Neural cell (in vitro differentiated cells): ENCODE results near the gene TM9SF1.

Source experiments
- CTCF ChIP-seq: fragments of 450-650 bp; IDR thresholded peaks from 2 replicates; pipeline ENCODE4 v1.5.1; 2014; ENCODE audit warnings: antibody characterized with exemption, mild to moderate bottlenecking, moderate library complexity; ENCODE audit not compliant: poor library complexity, severe bottlenecking
- EZH2 ChIP-seq: fragments of 200-600, 300-800 bp; shearing (Covaris generic), sonication (generic); IDR thresholded peaks from 2 replicates; pipeline ENCODE4 v1.6.1; 2014; ENCODE audit warnings: antibody characterized with exemption, low read length, borderline replicate concordance, mild to moderate bottlenecking; ENCODE audit not compliant: insufficient read depth, poor library complexity, severe bottlenecking
- RAD21 ChIP-seq: fragments of 450-650 bp; conservative IDR thresholded peaks from 2 replicates; pipeline ENCODE4 v1.6.1; 2014; ENCODE audit warnings: antibody characterized with exemption, mild to moderate bottlenecking, moderate library complexity
- REST ChIP-seq: IDR thresholded peaks from 2 replicates; pipeline ENCODE4 v1.6.1; 2012; ENCODE audit warnings: borderline replicate concordance
- SMC3 ChIP-seq: fragments of 450-650 bp; conservative IDR thresholded peaks from 2 replicates; pipeline ENCODE4 v1.6.1; 2014; ENCODE audit warnings: antibody characterized with exemption, mild to moderate bottlenecking, moderate library complexity; ENCODE audit not compliant: poor library complexity
- TAF1 ChIP-seq: IDR thresholded peaks from 2 replicates; pipeline ENCODE4 v1.6.1; 2012; ENCODE audit warnings: low read depth

- TF ChIP-seq EZH2 (no peak), CTCF (no peak), REST (no peak), TAF1 (no peak), SMC3 (no peak), RAD21 (no peak)
These were observed 23.8 kb upstream of the TM9SF1 start for GRCh38 chr14:24219080-24219479.
